Panc1 (cell line): ENCODE results near the gene ARSG. TPM values are rescaled to one million over a fixed set of nuclear protein-coding genes. Genes with fewer than 3 reads are reported as not detected.

Source experiments
- ATAC-seq: fragments of 200-7000 bp; cut with Tn5 transposase; 2 replicates; pipeline ENCODE4 v1.9.1; 2020; ENCODE audit warnings: mild to moderate bottlenecking, moderate library complexity
- BruUV-seq: library from RNA; stranded (reverse); fragments of 400-500 nt; replicated peaks from 2 replicates; lab custom pipeline; 2021; lab: Mats Ljungman, UMichigan
- CTCF ChIA-PET: fragments of 300-600 bp; sonication (Branson Sonifier 250); formaldehyde crosslinking; loops from one replicate; lab custom pipeline; 2022; ENCODE audit warnings: antibody characterized with exemption; lab: Charles Lee
- POLR2A ChIA-PET: fragments of 300-600 bp; sonication (Branson Sonifier 250); formaldehyde crosslinking; loops from one replicate; lab custom pipeline; 2022; ENCODE audit warnings: antibody characterized with exemption; lab: Charles Lee
- DNase-seq: peaks from one replicate; pipeline ENCODE4 v3.0.0-alpha.2; 2010; ENCODE audit warnings: low read depth, low spot score
- H3K27ac ChIP-seq: 2 replicates; pipeline ENCODE4 v1.5.1; 2011; ENCODE audit warnings: mild to moderate bottlenecking, low read length, inconsistent platforms
- H3K27me3 ChIP-seq: fragments of 200-500 bp; sonication (Bioruptor generic); 2 replicates; pipeline ENCODE4 v1.6.0; 2014; ENCODE audit warnings: low read length, inconsistent platforms; ENCODE audit not compliant: control insufficient read depth, insufficient read depth
- H3K36me3 ChIP-seq: fragments of 200-500 bp; sonication (Bioruptor generic); 2 replicates; pipeline ENCODE4 v1.5.1; 2014; ENCODE audit warnings: inconsistent platforms, mild to moderate bottlenecking, low read length, moderate library complexity; ENCODE audit not compliant: control insufficient read depth, insufficient read depth
- H3K4me1 ChIP-seq: 2 replicates; pipeline ENCODE4 v1.5.1; 2011; ENCODE audit warnings: inconsistent platforms, mild to moderate bottlenecking, low read length, moderate library complexity; ENCODE audit not compliant: control insufficient read depth, insufficient read depth
- H3K4me3 ChIP-seq, 2 experiments: 2 replicates each; pipeline ENCODE4 v1.5.1; 2011 to 2012; ENCODE audit warnings: low read depth in 2 of 2, low read length in 2 of 2, mild to moderate bottlenecking in 2 of 2, inconsistent platforms in 1 of 2, moderate library complexity in 1 of 2
- H3K9me3 ChIP-seq: fragments of 200-500 bp; sonication (Bioruptor generic); 2 replicates; pipeline ENCODE4 v1.5.1; 2014; ENCODE audit warnings: low read depth, mild to moderate bottlenecking, inconsistent platforms, low read length, moderate library complexity; ENCODE audit not compliant: control insufficient read depth, insufficient read depth
- CTCF ChIP-seq: fragments of 450-650 bp; IDR thresholded peaks from 2 replicates; pipeline ENCODE4 v1.5.1; 2017; ENCODE audit warnings: mild to moderate bottlenecking
- POLR2AphosphoS5 ChIP-seq: IDR thresholded peaks from 2 replicates; pipeline ENCODE4 v1.6.1; 2012; ENCODE audit warnings: mild to moderate bottlenecking, low read depth, low read length, moderate library complexity
- REST ChIP-seq, 2 experiments: IDR thresholded peaks; 2 replicates each; pipeline ENCODE4 v1.6.1; 2011 to 2012; ENCODE audit warnings: low read depth in 2 of 2, control low read depth in 1 of 2, low read length in 1 of 2, mild to moderate bottlenecking in 1 of 2, moderate library complexity in 1 of 2; ENCODE audit not compliant: insufficient read depth in 1 of 2
- SIN3A ChIP-seq: IDR thresholded peaks from 2 replicates; pipeline ENCODE4 v1.6.1; 2012; ENCODE audit warnings: low read depth, mild to moderate bottlenecking, low read length, moderate library complexity, borderline replicate concordance; ENCODE audit not compliant: insufficient read depth
- TCF7L2 ChIP-seq: IDR thresholded peaks from 2 replicates; pipeline ENCODE4 v1.6.1; 2011; ENCODE audit warnings: mild to moderate bottlenecking, low read depth, low read length, inconsistent platforms
- in situ Hi-C: cut with HindIII; loops from 2 replicates; pipeline ENCODE4 v1.10.0; 2016; ENCODE audit warnings: low sequenced_read_pairs, low pct_unique_long_range_greater_than_20kb
- intact Hi-C: fragments of 100-400 bp; cut with micrococcal nuclease; formaldehyde crosslinking; loops from one replicate; pipeline ENCODE4 v1.10.0; 2022; ENCODE audit not compliant: unreplicated experiment
- total RNA-seq: library from RNA; stranded (reverse); gene quantifications from one replicate; pipeline ENCODE4 v1.2.1, GENCODE V29; 2021; ENCODE audit not compliant: unreplicated experiment

ARSG gene
- total RNA-seq, 1 experiment from 2014 or later = 2.3 TPM

GRCh38 chr17:68296217-68297191 is 5.2 kb downstream of the ARSG start:
- ATAC-seq (no peak), DNase-seq (no peak)
- POLR2A ChIA-PET = no interaction called here
- in situ Hi-C loops = no loop called here
- no peak overlapping the region for H3K27ac ChIP-seq
- no peaks in the 10 kb centered on the region for H3K9me3 ChIP-seq
- no peak for TF ChIP-seq CTCF
- TF ChIP-seq POLR2AphosphoS5 = no peak
- TF ChIP-seq SIN3A = no peak
- TF ChIP-seq REST (IDR thresholded peaks at IDR 0.05; ENCODE audit: insufficient read depth in 1 of 2, low read depth in 2 of 2, low read length in 1 of 2) = no peak
- TF ChIP-seq TCF7L2 = no peak
- BruUV-seq = no TSS peak
- CTCF ChIA-PET = no interaction called here
- no peaks in the 10 kb centered on the region for H3K4me1 ChIP-seq
- no peaks in the 10 kb centered on the region for H3K36me3 ChIP-seq
- intact Hi-C loops = no loop called here
- H3K4me3 ChIP-seq = no peak overlapping the region
- H3K27me3 ChIP-seq = peaks cover 4% of the 10 kb centered on the region

DNA sequence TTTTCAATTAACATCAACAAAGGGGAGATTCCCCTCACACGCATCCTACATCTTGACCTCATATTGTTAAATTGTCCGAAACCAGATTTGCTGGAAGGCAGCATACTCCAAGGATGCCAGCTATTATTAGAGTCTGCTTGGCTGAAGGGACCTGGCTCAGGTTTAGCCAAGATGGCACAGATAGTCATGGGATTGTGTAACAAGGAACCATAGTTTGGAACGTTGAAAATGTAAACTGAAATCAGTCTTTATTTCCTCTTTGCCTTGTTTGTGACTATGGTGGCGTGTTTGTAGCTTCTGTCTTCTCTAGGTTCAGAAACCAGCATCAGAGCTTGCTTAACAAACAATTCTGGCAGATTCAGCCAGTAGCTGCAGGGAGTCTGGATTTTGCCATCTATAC is 5.9 kb downstream of the ARSG start:
- in situ Hi-C loops (no loop called here), intact Hi-C loops (no loop called here)
- CTCF ChIA-PET = no interaction called here
- H3K4me3 ChIP-seq = no peak overlapping the region
- POLR2A ChIA-PET = no interaction called here
- no peak overlapping the region for H3K27ac ChIP-seq
- H3K9me3 ChIP-seq = no peaks in the 10 kb centered on the region
- peaks cover 4% of the 10 kb centered on the region for H3K27me3 ChIP-seq
- ATAC-seq (no peak), DNase-seq (no peak)
- no peaks in the 10 kb centered on the region for H3K36me3 ChIP-seq
- TF ChIP-seq CTCF (no peak), REST (IDR thresholded peaks at IDR 0.05; ENCODE audit: insufficient read depth in 1 of 2, low read depth in 2 of 2, low read length in 1 of 2) (no peak), TCF7L2 (no peak), POLR2AphosphoS5 (no peak)
- H3K4me1 ChIP-seq = no peaks in the 10 kb centered on the region
- BruUV-seq = no TSS peak
